IMR-90 (cell line): ENCODE measurements around the gene TLK2.
"Not testable (repeated sequence)": the region's sequence is repeated elsewhere in the genome, so short reads cannot be mapped to it uniquely, and the experiment has no call there.

Experiments
- CEBPB ChIP-seq: IDR thresholded peaks from 2 replicates; pipeline ENCODE4 v1.6.1; 2012; ENCODE audit warnings: low read depth, low read length, improper control_type of control experiment
- CHD1 ChIP-seq: IDR thresholded peaks from 2 replicates; pipeline ENCODE4 v1.6.1; 2012; ENCODE audit warnings: low read depth, low read length, improper control_type of control experiment
- FOS ChIP-seq: fragments of 150-350 bp; IDR thresholded peaks from 2 replicates; pipeline ENCODE4 v1.6.1; 2016; ENCODE audit warnings: low read depth, low read length
- MAFK ChIP-seq: IDR thresholded peaks from 2 replicates; pipeline ENCODE4 v1.6.1; 2012; ENCODE audit warnings: low read depth, low read length, improper control_type of control experiment
- POLR2A ChIP-seq: IDR thresholded peaks from 2 replicates; pipeline ENCODE4 v1.6.1; 2012; ENCODE audit warnings: mild to moderate bottlenecking, low read depth, low read length
- RAD21 ChIP-seq: IDR thresholded peaks from 2 replicates; pipeline ENCODE4 v1.6.1; 2012; ENCODE audit warnings: low read length, improper control_type of control experiment
- SMC3 ChIP-seq: fragments of 150-350 bp; IDR thresholded peaks from 2 replicates; pipeline ENCODE4 v1.6.1; 2016; ENCODE audit warnings: low read depth, mild to moderate bottlenecking, antibody characterized with exemption, low read length, moderate library complexity
- TF ChIP-seq, protein P1 (sequence below): conservative IDR thresholded peaks from 2 replicates; pipeline ENCODE4 v1.5.1; 2012; ENCODE audit warnings: mild to moderate bottlenecking, low read depth, low read length, improper control_type of control experiment
- TF ChIP-seq, protein P2 (sequence below): fragments of 150-350 bp; IDR thresholded peaks from 2 replicates; pipeline ENCODE4 v1.6.1; 2017; ENCODE audit warnings: mild to moderate bottlenecking, antibody characterized with exemption, low read length, low read depth

DNA sequence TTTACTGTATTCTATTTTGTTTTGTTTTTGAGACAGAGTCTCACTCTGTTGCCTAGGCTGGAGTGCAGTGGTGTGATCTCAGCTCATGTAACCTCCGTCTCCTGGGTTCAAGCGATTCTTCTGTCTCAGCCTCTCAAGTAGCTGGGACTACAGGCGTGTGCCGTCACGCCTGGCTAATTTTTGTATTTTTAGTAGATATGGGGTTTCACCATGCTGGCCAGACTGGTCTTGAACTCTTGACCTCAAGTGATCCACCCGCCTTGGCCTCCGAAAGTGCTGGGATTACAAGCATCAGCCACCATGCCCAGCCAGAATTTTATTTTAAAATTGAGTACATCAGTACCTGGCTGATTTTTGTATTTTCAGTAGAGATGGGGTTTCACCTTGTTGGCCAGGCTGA lies 15.4 kb downstream of the TLK2 start:
- TF ChIP-seq, protein P1, sequence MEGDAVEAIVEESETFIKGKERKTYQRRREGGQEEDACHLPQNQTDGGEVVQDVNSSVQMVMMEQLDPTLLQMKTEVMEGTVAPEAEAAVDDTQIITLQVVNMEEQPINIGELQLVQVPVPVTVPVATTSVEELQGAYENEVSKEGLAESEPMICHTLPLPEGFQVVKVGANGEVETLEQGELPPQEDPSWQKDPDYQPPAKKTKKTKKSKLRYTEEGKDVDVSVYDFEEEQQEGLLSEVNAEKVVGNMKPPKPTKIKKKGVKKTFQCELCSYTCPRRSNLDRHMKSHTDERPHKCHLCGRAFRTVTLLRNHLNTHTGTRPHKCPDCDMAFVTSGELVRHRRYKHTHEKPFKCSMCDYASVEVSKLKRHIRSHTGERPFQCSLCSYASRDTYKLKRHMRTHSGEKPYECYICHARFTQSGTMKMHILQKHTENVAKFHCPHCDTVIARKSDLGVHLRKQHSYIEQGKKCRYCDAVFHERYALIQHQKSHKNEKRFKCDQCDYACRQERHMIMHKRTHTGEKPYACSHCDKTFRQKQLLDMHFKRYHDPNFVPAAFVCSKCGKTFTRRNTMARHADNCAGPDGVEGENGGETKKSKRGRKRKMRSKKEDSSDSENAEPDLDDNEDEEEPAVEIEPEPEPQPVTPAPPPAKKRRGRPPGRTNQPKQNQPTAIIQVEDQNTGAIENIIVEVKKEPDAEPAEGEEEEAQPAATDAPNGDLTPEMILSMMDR: not testable (repeated sequence)
- not testable (repeated sequence) for TF ChIP-seq RAD21, MAFK, FOS, POLR2A, CEBPB, SMC3, CHD1
- TF ChIP-seq, protein P2, sequence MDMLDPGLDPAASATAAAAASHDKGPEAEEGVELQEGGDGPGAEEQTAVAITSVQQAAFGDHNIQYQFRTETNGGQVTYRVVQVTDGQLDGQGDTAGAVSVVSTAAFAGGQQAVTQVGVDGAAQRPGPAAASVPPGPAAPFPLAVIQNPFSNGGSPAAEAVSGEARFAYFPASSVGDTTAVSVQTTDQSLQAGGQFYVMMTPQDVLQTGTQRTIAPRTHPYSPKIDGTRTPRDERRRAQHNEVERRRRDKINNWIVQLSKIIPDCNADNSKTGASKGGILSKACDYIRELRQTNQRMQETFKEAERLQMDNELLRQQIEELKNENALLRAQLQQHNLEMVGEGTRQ: not testable (repeated sequence)
